ENCODE data around the gene BDKRB1.

The BDKRB1 gene

DNA sequence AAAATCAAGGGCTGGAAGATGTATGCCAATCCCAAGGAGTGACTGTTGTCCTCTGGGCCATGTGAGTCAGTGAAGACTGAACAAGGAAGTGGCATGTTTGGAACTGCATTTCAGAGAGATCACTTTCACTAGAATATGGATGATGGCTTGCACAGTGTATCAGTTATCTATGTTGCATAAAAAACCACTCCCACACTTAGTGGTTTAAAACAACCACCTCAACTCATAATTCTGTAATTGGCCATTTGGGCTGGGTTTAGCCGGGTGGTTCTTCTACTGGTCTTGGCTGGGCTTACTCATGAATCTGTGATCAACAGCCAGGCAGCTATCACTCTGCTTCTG lies 15.4 kb downstream of the BDKRB1 start:
- in situ Hi-C loops (cut with MboI; ENCODE audit: low sequenced_read_pairs, unreplicated experiment): loop anchor here (10.0 kb wide), 1 partner anchor 177 kb away; no protein-coding TSS in a partner anchor
- no peak for DNase-seq (ENCODE audit: low spot score)
- TF ChIP-seq, protein P1, sequence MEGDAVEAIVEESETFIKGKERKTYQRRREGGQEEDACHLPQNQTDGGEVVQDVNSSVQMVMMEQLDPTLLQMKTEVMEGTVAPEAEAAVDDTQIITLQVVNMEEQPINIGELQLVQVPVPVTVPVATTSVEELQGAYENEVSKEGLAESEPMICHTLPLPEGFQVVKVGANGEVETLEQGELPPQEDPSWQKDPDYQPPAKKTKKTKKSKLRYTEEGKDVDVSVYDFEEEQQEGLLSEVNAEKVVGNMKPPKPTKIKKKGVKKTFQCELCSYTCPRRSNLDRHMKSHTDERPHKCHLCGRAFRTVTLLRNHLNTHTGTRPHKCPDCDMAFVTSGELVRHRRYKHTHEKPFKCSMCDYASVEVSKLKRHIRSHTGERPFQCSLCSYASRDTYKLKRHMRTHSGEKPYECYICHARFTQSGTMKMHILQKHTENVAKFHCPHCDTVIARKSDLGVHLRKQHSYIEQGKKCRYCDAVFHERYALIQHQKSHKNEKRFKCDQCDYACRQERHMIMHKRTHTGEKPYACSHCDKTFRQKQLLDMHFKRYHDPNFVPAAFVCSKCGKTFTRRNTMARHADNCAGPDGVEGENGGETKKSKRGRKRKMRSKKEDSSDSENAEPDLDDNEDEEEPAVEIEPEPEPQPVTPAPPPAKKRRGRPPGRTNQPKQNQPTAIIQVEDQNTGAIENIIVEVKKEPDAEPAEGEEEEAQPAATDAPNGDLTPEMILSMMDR (IDR thresholded peaks at IDR 0.05; ENCODE audit: borderline replicate concordance, control extremely low read depth, extremely low read depth, insufficient read depth, missing control alignments): no peak

- DNase-seq (ENCODE audit: low spot score): no peak
- TF ChIP-seq, protein P1 (IDR thresholded peaks at IDR 0.05; ENCODE audit: borderline replicate concordance, control extremely low read depth, extremely low read depth, insufficient read depth, missing control alignments): no peak
- in situ Hi-C loops (cut with MboI; ENCODE audit: low sequenced_read_pairs, unreplicated experiment): loop anchor here (10.0 kb wide), 1 partner anchor 178 kb away; no protein-coding TSS in a partner anchor
Measured at GRCh38 chr14:96272777-96273473, 16.9 kb downstream of the BDKRB1 start.

GRCh38 chr14:96273629-96274028 lies 17.6 kb downstream of the BDKRB1 start:
- in situ Hi-C loops (cut with MboI; ENCODE audit: low sequenced_read_pairs, unreplicated experiment): loop anchor here (10.0 kb wide), 1 partner anchor 179 kb away; no protein-coding TSS in a partner anchor

GRCh38 chr14:96274122-96274521 lies 18.1 kb downstream of the BDKRB1 start:
- DNase-seq (ENCODE audit: low spot score): no peak
- TF ChIP-seq, protein P1 (IDR thresholded peaks at IDR 0.05; ENCODE audit: borderline replicate concordance, control extremely low read depth, extremely low read depth, insufficient read depth, missing control alignments): no peak
- in situ Hi-C loops (cut with MboI; ENCODE audit: low sequenced_read_pairs, unreplicated experiment): loop anchor here (10.0 kb wide), 1 partner anchor 179 kb away; no protein-coding TSS in a partner anchor

More at GRCh38 chr14:96273629-96274028, 17.6 kb downstream of the BDKRB1 start:
- no peak for DNase-seq (ENCODE audit: low spot score)
- TF ChIP-seq, protein P1 (IDR thresholded peaks at IDR 0.05; ENCODE audit: borderline replicate concordance, control extremely low read depth, extremely low read depth, insufficient read depth, missing control alignments): no peak

DNA sequence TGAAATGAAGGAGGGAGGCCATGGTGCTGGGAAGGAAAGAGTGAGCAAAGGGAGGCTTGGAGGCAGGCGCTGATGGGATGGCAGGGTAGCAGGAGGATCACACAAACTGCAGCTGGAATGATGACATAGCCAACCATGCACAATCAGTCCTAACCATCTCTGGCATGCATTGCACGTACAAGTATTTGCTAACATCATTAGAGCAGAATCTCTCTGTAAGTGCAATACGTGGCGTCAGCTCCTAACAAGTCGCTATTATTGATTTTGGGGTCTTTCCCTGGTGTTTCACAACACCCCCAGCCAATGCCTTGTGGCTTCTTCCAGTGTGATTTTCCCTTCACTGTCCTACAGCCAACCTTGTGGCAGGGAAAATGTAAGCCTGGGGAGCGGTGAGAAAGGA lies 18.5 kb downstream of the BDKRB1 start:
- no peak for DNase-seq (ENCODE audit: low spot score)
- TF ChIP-seq, protein P1 (IDR thresholded peaks at IDR 0.05; ENCODE audit: borderline replicate concordance, control extremely low read depth, extremely low read depth, insufficient read depth, missing control alignments): no peak
- in situ Hi-C loops (cut with MboI; ENCODE audit: low sequenced_read_pairs, unreplicated experiment): loop anchor here (10.0 kb wide), 1 partner anchor 180 kb away; no protein-coding TSS in a partner anchor

- in situ Hi-C loops (cut with MboI; ENCODE audit: low sequenced_read_pairs, unreplicated experiment): loop anchor here (10.0 kb wide), 1 partner anchor 181 kb away; no protein-coding TSS in a partner anchor
- TF ChIP-seq, protein P1 (IDR thresholded peaks at IDR 0.05; ENCODE audit: borderline replicate concordance, control extremely low read depth, extremely low read depth, insufficient read depth, missing control alignments): peak; percentile 83
- peak; percentile 81 for DNase-seq (ENCODE audit: low spot score)
Measured at GRCh38 chr14:96275177-96276112, 19.4 kb downstream of the BDKRB1 start.
